DOHH2 (cell line): ENCODE results near the gene ENDOV.
"Not testable (repeated sequence)": the region's sequence is repeated elsewhere in the genome, so short reads cannot be mapped to it uniquely, and the experiment has no call there.

ENCODE experiments used
- H3F3A ChIP-seq: fragments of 200-600 bp; sonication (generic), shearing (Covaris generic); 2 replicates; pipeline ENCODE4 v1.6.0; 2016; ENCODE audit warnings: antibody characterized with exemption, mild to moderate bottlenecking; ENCODE audit not compliant: control insufficient read depth, insufficient read depth
- H3K27ac ChIP-seq: fragments of 200-600 bp; sonication (generic); 2 replicates; pipeline ENCODE4 v1.5.1; 2014; ENCODE audit warnings: low read depth, mild to moderate bottlenecking, low read length, moderate library complexity
- H3K27me3 ChIP-seq: fragments of 200-600 bp; sonication (generic); 2 replicates; pipeline ENCODE4 v1.6.1; 2014; ENCODE audit warnings: mild to moderate bottlenecking, low read length, mixed read lengths; ENCODE audit not compliant: control insufficient read depth
- H3K36me3 ChIP-seq: fragments of 200-600 bp; sonication (generic); 2 replicates; pipeline ENCODE4 v1.6.1; 2014; ENCODE audit warnings: mild to moderate bottlenecking, low read length, moderate library complexity, mixed read lengths; ENCODE audit not compliant: control insufficient read depth
- H3K4me1 ChIP-seq: fragments of 200-600 bp; sonication (generic); 2 replicates; pipeline ENCODE4 v1.6.1; 2014; ENCODE audit warnings: mild to moderate bottlenecking, low read length, mixed read lengths; ENCODE audit not compliant: control insufficient read depth
- H3K4me2 ChIP-seq: fragments of 200-600 bp; sonication (generic); 2 replicates; pipeline ENCODE4 v1.6.0; 2014; ENCODE audit warnings: mild to moderate bottlenecking, low read length, moderate library complexity
- H3K4me3 ChIP-seq: fragments of 200-600 bp; sonication (generic); 2 replicates; pipeline ENCODE4 v1.5.1; 2014; ENCODE audit warnings: mild to moderate bottlenecking, low read length, mixed read lengths
- H3K79me2 ChIP-seq: fragments of 200-600 bp; sonication (generic); 2 replicates; pipeline ENCODE4 v1.6.1; 2014; ENCODE audit warnings: mild to moderate bottlenecking, low read length, mixed read lengths; ENCODE audit not compliant: control insufficient read depth
- H3K9me2 ChIP-seq: fragments of 200-600 bp; sonication (generic); replicated peaks from 2 replicates; pipeline ENCODE4 v1.6.1; 2014; ENCODE audit warnings: mild to moderate bottlenecking, low read length, mixed read lengths; ENCODE audit not compliant: control insufficient read depth
- H3K9me3 ChIP-seq: fragments of 200-600 bp; sonication (generic); 2 replicates; pipeline ENCODE4 v1.6.1; 2014; ENCODE audit warnings: antibody characterized with exemption, low read length, mixed read lengths; ENCODE audit not compliant: control insufficient read depth, insufficient read depth
- H4K20me1 ChIP-seq: fragments of 200-600 bp; sonication (generic); 2 replicates; pipeline ENCODE4 v1.6.0; 2014; ENCODE audit warnings: low read depth, mild to moderate bottlenecking, antibody characterized with exemption, low read length, moderate library complexity; ENCODE audit not compliant: control insufficient read depth, insufficient read depth
- CTCF ChIP-seq: fragments of 200-600 bp; sonication (generic); IDR thresholded peaks from one replicate; pipeline ENCODE4 v1.5.1; 2014; ENCODE audit warnings: antibody characterized with exemption, mild to moderate bottlenecking, low read depth, low read length; ENCODE audit not compliant: poor library complexity, severe bottlenecking
- EZH2phosphoT487 ChIP-seq: fragments of 200-600 bp; sonication (generic); IDR thresholded peaks from 2 replicates; pipeline ENCODE4 v1.6.1; 2017; ENCODE audit warnings: borderline replicate concordance, mild to moderate bottlenecking, antibody characterized with exemption, low read length, moderate library complexity, mixed read lengths

Gene ENDOV

GRCh38 chr17:80409626-80410025 is 5.3 kb upstream of the ENDOV start:
- H3K9me3 ChIP-seq, result no peaks in the 10 kb centered on the region
- H3K9me2 ChIP-seq, result no peaks in the 10 kb centered on the region
- H3K27me3 ChIP-seq, result peaks cover 21% of the 10 kb centered on the region
- no peak overlapping the region for H3K4me2 ChIP-seq
- H3K36me3 ChIP-seq, result no peaks in the 10 kb centered on the region
- H3K27ac ChIP-seq, result no peak overlapping the region
- no peaks in the 10 kb centered on the region for H4K20me1 ChIP-seq
- no peaks in the 10 kb centered on the region for H3K79me2 ChIP-seq
- H3F3A ChIP-seq, result no peaks in the 10 kb centered on the region
- TF ChIP-seq EZH2phosphoT487 (no peak), CTCF (no peak)
- peaks cover 5% of the 10 kb centered on the region for H3K4me1 ChIP-seq
- H3K4me3 ChIP-seq, result no peak overlapping the region

- peaks cover 25% of the 10 kb centered on the region for H3K27me3 ChIP-seq
- not testable (repeated sequence) for H3K27ac ChIP-seq, H3K4me3 ChIP-seq, H3K79me2 ChIP-seq, H3K9me2 ChIP-seq, H3K9me3 ChIP-seq, H3K4me1 ChIP-seq, H3K36me3 ChIP-seq, H4K20me1 ChIP-seq, H3K4me2 ChIP-seq, H3F3A ChIP-seq
These were observed 4.4 kb upstream of the ENDOV start for GRCh38 chr17:80410441-80411087.

GRCh38 chr17:80413771-80414507 is 1.0 kb upstream of the ENDOV start:
- TF ChIP-seq EZH2phosphoT487 (0 out of 2 replicates have a peak, but pooled peaks have one; percentile 4), CTCF (no peak)
- no peaks in the 10 kb centered on the region for H3K9me3 ChIP-seq
- H3F3A ChIP-seq, result no peaks in the 10 kb centered on the region
- no peak overlapping the region; the same call in 1 of the 2 replicates for H3K4me3 ChIP-seq
- H3K79me2 ChIP-seq, result peaks cover 3% of the 10 kb centered on the region; the same call in 1 of the 2 replicates
- H3K4me2 ChIP-seq, result peak overlapping the region; percentile 100
- H3K36me3 ChIP-seq, result no peaks in the 10 kb centered on the region
- H3K4me1 ChIP-seq, result peaks cover 16% of the 10 kb centered on the region
- H3K27ac ChIP-seq, result no peak overlapping the region
- no peaks in the 10 kb centered on the region for H3K9me2 ChIP-seq
- H4K20me1 ChIP-seq, result no peaks in the 10 kb centered on the region
- peaks cover 21% of the 10 kb centered on the region for H3K27me3 ChIP-seq

GRCh38 chr17:80414508-80414802 is 512 bp upstream of the ENDOV start:
- Histone ChIP-seq H3F3A (no peaks in the 10 kb centered on the region), H3K27me3 (peaks cover 21% of the 10 kb centered on the region), H3K9me2 (no peaks in the 10 kb centered on the region), H3K27ac (no peak overlapping the region), H3K4me2 (peak overlapping the region; percentile 100), H3K9me3 (no peaks in the 10 kb centered on the region), H4K20me1 (no peaks in the 10 kb centered on the region), H3K79me2 (peaks cover 3% of the 10 kb centered on the region; the same call in 1 of the 2 replicates), H3K36me3 (no peaks in the 10 kb centered on the region), H3K4me1 (peaks cover 16% of the 10 kb centered on the region), H3K4me3 (peak overlapping the region; percentile 99)
- TF ChIP-seq EZH2phosphoT487 (no peak; the same call in 1 of the 2 replicates), CTCF (no peak)
